MG63 (cell line): Measurements from ENCODE around the gene NT5DC2. TPM values are rescaled to one million over a fixed set of nuclear protein-coding genes. Genes with fewer than 3 reads are reported as not detected.

Source experiments
- DNase-seq: peaks from one replicate; pipeline ENCODE4 v3.0.0-alpha.2; 2020
- H3K27me3 ChIP-seq: fragments of 250-450 bp; sonication (Bioruptor Pico); 2 replicates; pipeline ENCODE4 v1.5.1; 2020; ENCODE audit warnings: mild to moderate bottlenecking, moderate library complexity
- H3K36me3 ChIP-seq: fragments of 250-450 bp; sonication (Bioruptor Pico); 2 replicates; pipeline ENCODE4 v1.5.1; 2020; ENCODE audit warnings: mild to moderate bottlenecking, moderate library complexity
- H3K4me3 ChIP-seq: fragments of 250-450 bp; sonication (Bioruptor Pico); 2 replicates; pipeline ENCODE4 v1.5.1; 2020; ENCODE audit warnings: mild to moderate bottlenecking, moderate library complexity
- H3K9me3 ChIP-seq: fragments of 250-450 bp; sonication (Bioruptor Pico); 2 replicates; pipeline ENCODE4 v1.5.1; 2020; ENCODE audit warnings: mild to moderate bottlenecking, moderate library complexity
- total RNA-seq: library from RNA; depleted of rRNA; stranded (reverse); fragments of >200 nt; shearing (Covaris generic); gene quantifications from 2 replicates; pipeline ENCODE4 v1.2.3, GENCODE V29; 2014; ENCODE audit warnings: low replicate concordance

The NT5DC2 gene
- total RNA-seq, 1 experiment from 2014 or later, result 21.5 TPM

- no peak for DNase-seq
- Histone ChIP-seq H3K36me3 (no peaks in the 10 kb centered on the region), H3K9me3 (no peaks in the 10 kb centered on the region), H3K27me3 (no peaks in the 10 kb centered on the region), H3K4me3 (no peak overlapping the region)
Observed at GRCh38 chr3:52504977-52505376, 28.7 kb downstream of the NT5DC2 start.

DNA sequence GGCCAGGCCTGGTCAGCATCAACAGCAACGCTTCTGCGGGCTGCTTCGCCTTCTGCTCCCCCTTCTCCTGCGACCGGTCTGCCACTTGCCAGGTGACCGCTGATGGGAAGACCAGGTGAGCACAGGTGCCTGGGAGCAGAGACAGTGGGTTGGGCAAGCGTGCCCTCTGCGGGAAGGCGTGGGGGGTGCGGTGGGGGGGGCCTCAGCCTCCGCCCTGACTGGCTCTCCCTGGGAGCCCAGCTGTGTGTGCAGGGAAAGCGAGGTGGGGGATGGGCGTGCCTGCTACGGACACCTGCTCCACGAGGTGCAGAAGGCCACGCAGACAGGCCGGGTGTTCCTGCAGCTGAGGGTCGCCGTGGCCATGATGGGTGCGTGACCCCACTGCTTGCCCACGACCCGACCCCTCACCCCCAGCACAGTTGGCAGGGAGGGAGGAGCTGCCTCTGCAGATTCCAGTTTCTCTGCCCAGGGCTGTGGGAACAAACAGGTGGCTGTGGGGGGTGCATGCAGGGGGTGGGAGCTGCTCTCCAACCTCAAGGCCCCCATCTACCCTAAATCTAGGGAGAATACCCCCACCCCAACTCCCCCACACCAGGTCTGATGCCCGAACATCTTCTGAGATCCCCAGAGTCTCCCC is 29.8 kb downstream of the NT5DC2 start:
- DNase-seq, result no peak
- H3K36me3 ChIP-seq, result no peaks in the 10 kb centered on the region
- H3K27me3 ChIP-seq, result no peaks in the 10 kb centered on the region
- H3K9me3 ChIP-seq, result no peaks in the 10 kb centered on the region
- no peak overlapping the region for H3K4me3 ChIP-seq

- no peaks in the 10 kb centered on the region for H3K9me3 ChIP-seq
- H3K36me3 ChIP-seq, result no peaks in the 10 kb centered on the region
- no peak for DNase-seq
- no peaks in the 10 kb centered on the region for H3K27me3 ChIP-seq
- H3K4me3 ChIP-seq, result no peak overlapping the region
Observed at GRCh38 chr3:52502808-52503350, 30.8 kb downstream of the NT5DC2 start.

- Histone ChIP-seq H3K27me3 (no peaks in the 10 kb centered on the region), H3K4me3 (no peak overlapping the region), H3K9me3 (no peaks in the 10 kb centered on the region), H3K36me3 (no peaks in the 10 kb centered on the region)
- DNase-seq, result no peak
Observed at GRCh38 chr3:52502001-52502400, 31.7 kb downstream of the NT5DC2 start.

GRCh38 chr3:52501046-52501445 is 32.6 kb downstream of the NT5DC2 start:
- Histone ChIP-seq H3K36me3 (no peaks in the 10 kb centered on the region), H3K9me3 (no peaks in the 10 kb centered on the region), H3K27me3 (no peaks in the 10 kb centered on the region), H3K4me3 (no peak overlapping the region)
- DNase-seq, result no peak

DNA sequence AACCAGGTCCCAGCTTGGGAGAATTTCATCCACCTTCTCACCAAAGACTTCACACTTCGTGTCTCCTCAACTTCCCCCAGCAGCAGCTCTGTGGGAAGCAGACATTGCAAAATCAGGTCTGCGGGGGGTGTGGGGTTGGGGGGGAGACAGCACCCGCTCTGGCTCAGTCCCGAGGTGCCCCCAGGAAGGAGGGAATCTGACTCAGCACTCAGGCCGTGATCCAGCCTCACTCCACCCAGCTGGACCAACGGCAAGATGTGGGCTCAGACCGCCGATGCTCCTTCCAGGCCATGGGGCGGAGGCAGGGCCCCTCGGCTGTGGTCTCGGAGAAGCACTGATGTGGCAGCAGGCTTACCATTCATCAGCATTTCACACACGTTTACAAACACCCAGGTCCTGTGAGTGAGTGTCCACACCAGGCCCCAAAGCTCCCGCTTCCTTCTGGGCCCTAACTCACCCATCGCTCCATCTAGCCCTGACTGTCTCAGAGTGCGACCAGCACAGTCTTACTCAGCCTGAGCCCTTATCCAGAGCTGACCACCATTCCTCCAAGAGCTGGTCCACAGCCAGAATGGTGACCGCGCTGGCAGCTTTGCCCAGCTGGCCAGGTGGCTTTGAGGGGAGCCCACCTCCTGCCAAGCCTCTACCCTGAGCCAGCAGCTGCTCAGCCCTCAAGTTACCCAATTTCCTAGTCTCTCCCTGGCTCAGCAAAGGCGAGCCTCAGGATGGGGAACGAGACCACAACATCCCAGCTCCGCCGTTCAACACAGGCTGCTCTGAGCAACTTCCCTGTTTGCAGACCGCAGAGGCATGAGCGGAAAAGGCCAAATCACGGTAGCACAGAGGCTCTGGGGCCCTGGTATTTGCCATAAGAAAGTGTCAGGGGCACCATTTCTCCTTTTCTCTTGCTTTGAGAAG is 35.3 kb downstream of the NT5DC2 start:
- peak; percentile 68 for DNase-seq
- Histone ChIP-seq H3K4me3 (no peak overlapping the region), H3K36me3 (no peaks in the 10 kb centered on the region)

DNA sequence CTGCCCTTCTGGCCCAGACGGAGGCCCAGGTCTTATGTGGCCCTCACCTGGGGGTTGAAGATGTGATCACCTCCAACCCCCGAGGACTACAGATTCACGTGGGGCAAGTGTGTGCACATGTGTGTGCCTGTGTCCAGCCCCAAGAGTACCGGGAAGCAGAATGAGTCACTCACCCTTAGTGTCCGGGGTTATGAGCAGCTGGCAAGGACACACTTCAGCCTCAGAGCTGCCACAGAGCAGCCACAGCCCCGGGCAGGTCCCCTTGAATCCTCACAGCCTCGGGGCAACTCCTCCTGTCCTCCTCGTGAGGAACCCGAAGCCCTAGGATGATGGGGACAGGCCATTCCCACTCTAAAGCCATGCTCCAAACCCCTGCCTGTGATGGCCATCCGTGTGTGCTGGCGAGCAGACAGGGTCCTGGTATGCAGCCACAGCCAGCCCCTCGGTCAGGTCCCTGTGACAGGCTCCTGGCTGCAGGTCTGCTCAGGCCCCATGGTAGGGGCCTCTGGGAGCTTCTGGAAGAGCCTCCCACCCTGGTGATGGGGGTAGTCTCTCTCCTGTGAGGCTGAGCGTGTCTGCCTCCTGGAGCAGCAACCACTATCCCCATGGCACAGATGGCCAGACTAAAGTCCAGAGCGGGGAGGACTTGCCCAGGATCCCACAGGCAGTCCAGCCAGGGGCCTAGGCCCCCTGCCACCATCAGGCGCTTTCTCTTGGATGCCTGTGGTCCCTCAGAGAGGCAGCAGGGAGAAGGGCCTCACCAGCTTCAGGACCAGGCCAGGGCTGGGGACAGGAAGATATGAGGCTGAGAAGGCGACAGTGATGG is 37.7 kb downstream of the NT5DC2 start:
- H3K9me3 ChIP-seq, result no peaks in the 10 kb centered on the region
- peak; percentile 58 for DNase-seq
- H3K36me3 ChIP-seq, result no peaks in the 10 kb centered on the region; the same call in 1 of the 2 replicates
- no peaks in the 10 kb centered on the region for H3K27me3 ChIP-seq
- H3K4me3 ChIP-seq, result no peak overlapping the region

More for the DNA sequence above, 35.3 kb downstream of the NT5DC2 start:
- H3K27me3 ChIP-seq, result no peaks in the 10 kb centered on the region
- no peaks in the 10 kb centered on the region for H3K9me3 ChIP-seq

GRCh38 chr3:52494886-52495495 is 38.7 kb downstream of the NT5DC2 start, which contains the start of gene STAB1:
TSS of gene STAB1 (plus strand) at chr3:52495338. CDS start at chr3:52495414, 76 bp downstream.
- Histone ChIP-seq H3K9me3 (no peaks in the 10 kb centered on the region), H3K4me3 (no peak within 1 kb of the TSS), H3K27me3 (no peaks in the 10 kb centered on the region), H3K36me3 (no peaks in the 10 kb centered on the region; the same call in 1 of the 2 replicates)
- DNase-seq, result no peak

GRCh38 chr3:52494445-52494844 is 39.2 kb downstream of the NT5DC2 start:
- Histone ChIP-seq H3K27me3 (no peaks in the 10 kb centered on the region), H3K9me3 (no peaks in the 10 kb centered on the region), H3K4me3 (no peak overlapping the region), H3K36me3 (no peaks in the 10 kb centered on the region; the same call in 1 of the 2 replicates)
- no peak for DNase-seq

DNA sequence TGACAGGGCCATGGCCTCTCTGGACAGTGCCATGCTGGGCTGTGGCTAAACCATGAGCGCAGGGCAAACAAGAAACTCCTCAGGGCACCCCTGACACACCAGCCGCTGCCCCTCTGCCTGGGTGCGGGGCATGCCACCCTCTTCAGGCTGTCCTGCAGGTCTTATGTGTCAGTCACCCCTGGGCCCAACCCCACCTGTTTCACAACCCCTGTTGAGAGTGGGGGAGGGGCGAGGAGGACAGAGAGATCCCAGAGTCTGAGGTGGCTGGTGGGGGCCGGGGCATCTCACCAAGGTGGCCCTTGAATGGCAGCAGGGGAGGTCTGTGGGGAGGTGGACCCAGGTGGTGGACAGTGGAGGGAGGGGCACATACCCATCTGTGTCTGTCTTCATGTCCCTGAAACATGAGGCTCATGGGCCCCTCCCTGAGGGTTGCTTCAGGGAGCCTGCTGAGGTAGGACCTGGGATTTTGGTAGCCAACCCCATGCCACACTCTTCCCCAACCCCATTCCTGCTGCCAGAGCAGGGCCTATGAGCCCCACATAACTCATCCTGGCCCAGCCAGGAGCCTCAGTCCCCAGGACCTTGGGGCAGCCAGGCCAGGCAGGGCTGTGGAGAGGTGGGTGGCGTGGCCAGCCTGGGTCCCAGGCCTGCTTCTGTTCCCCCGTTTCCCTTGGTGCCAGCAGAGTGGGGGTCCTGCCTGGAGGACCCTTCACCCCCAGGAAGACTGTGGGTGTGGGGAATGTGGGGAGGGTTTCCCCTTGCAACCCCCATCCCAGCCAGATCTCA is 40.2 kb downstream of the NT5DC2 start:
- H3K9me3 ChIP-seq, result no peaks in the 10 kb centered on the region
- no peak overlapping the region for H3K4me3 ChIP-seq
- no peaks in the 10 kb centered on the region for H3K27me3 ChIP-seq
- no peaks in the 10 kb centered on the region; the same call in 1 of the 2 replicates for H3K36me3 ChIP-seq
- no peak for DNase-seq

DNA sequence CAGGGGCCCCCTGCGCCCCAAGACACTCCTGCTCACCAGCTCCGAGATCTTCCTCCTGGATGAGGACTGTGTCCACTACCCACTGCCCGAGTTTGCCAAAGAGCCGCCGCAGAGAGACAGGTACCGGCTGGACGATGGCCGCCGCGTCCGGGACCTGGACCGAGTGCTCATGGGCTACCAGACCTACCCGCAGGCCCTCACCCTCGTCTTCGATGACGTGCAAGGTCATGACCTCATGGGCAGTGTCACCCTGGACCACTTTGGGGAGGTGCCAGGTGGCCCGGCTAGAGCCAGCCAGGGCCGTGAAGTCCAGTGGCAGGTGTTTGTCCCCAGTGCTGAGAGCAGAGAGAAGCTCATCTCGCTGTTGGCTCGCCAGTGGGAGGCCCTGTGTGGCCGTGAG is 41.6 kb downstream of the NT5DC2 start:
- no peak for DNase-seq
- Histone ChIP-seq H3K9me3 (no peaks in the 10 kb centered on the region), H3K27me3 (no peaks in the 10 kb centered on the region), H3K4me3 (no peak overlapping the region), H3K36me3 (no peaks in the 10 kb centered on the region; the same call in none of the 2 replicates)

GRCh38 chr3:52490939-52491526 is 42.6 kb downstream of the NT5DC2 start:
- no peaks in the 10 kb centered on the region; the same call in none of the 2 replicates for H3K36me3 ChIP-seq
- no peaks in the 10 kb centered on the region for H3K27me3 ChIP-seq
- DNase-seq, result no peak

GRCh38 chr3:52490035-52490938 is 43.4 kb downstream of the NT5DC2 start:
- H3K36me3 ChIP-seq, result no peaks in the 10 kb centered on the region; the same call in none of the 2 replicates

More at GRCh38 chr3:52490939-52491526, 42.6 kb downstream of the NT5DC2 start:
- no peaks in the 10 kb centered on the region for H3K9me3 ChIP-seq
- no peak overlapping the region for H3K4me3 ChIP-seq

GRCh38 chr3:52489453-52489852 is 44.2 kb downstream of the NT5DC2 start:
- Histone ChIP-seq H3K4me3 (no peak overlapping the region), H3K27me3 (no peaks in the 10 kb centered on the region), H3K9me3 (no peaks in the 10 kb centered on the region), H3K36me3 (no peaks in the 10 kb centered on the region; the same call in none of the 2 replicates)
- no peak for DNase-seq

More at GRCh38 chr3:52490035-52490938, 43.4 kb downstream of the NT5DC2 start:
- H3K9me3 ChIP-seq, result no peaks in the 10 kb centered on the region
- no peak overlapping the region for H3K4me3 ChIP-seq
- DNase-seq, result no peak
- no peaks in the 10 kb centered on the region for H3K27me3 ChIP-seq
